IPS DF 19.7 (cell line): Measurements from ENCODE around the gene MAP2K7.

Source experiments
- DNase-seq: peaks from one replicate; pipeline ENCODE4 v3.0.0-alpha.2; 2013; ENCODE audit warnings: low read depth, low spot score

The MAP2K7 gene

GRCh38 chr19:7918615-7919421, 15.1 kb downstream of the MAP2K7 start:
- DNase-seq = no peak

- DNase-seq = no peak
Measured at GRCh38 chr19:7919610-7920518, 16.2 kb downstream of the MAP2K7 start, which contains the start of gene SNAPC2. Gene SNAPC2, plus strand, starts transcription at chr19:7920338. Its CDS starts 29 bp downstream, at chr19:7920367.

GRCh38 chr19:7920519-7921301, 17.0 kb downstream of the MAP2K7 start:
- no peak for DNase-seq

GRCh38 chr19:7921302-7921966, 17.8 kb downstream of the MAP2K7 start:
- no peak for DNase-seq

- DNase-seq = no peak
Measured at GRCh38 chr19:7921967-7922835, 18.5 kb downstream of the MAP2K7 start.

GRCh38 chr19:7922836-7923195, 19.1 kb downstream of the MAP2K7 start:
- no peak for DNase-seq

GRCh38 chr19:7923295-7924191, 19.9 kb downstream of the MAP2K7 start:
- DNase-seq = no peak

GRCh38 chr19:7924241-7924640, 20.6 kb downstream of the MAP2K7 start:
- DNase-seq = no peak

GRCh38 chr19:7924651-7925170, 21.0 kb downstream of the MAP2K7 start:
- DNase-seq = no peak

GRCh38 chr19:7925171-7925851, 21.6 kb downstream of the MAP2K7 start:
- no peak for DNase-seq

- DNase-seq = no peak
Measured at GRCh38 chr19:7926021-7926726, 22.5 kb downstream of the MAP2K7 start, which contains the start of gene CTXN1. Gene CTXN1, minus strand, starts transcription at chr19:7926135. Its CDS starts 597 bp downstream, at chr19:7925538.

- DNase-seq = no peak
Measured at GRCh38 chr19:7926727-7927604, 23.3 kb downstream of the MAP2K7 start.

GRCh38 chr19:7927605-7928333, 24.1 kb downstream of the MAP2K7 start:
- DNase-seq = no peak

GRCh38 chr19:7928334-7928706, 24.6 kb downstream of the MAP2K7 start:
- DNase-seq = no peak

GRCh38 chr19:7928741-7929701, 25.3 kb downstream of the MAP2K7 start:
- no peak for DNase-seq
